SK-N-MC (cell line): ENCODE data around the gene MARCHF7.

Experiments
- DNase-seq: peaks from one replicate; pipeline ENCODE4 v3.0.0-alpha.2; 2011; ENCODE audit warnings: low read depth, low spot score
- H3K27ac ChIP-seq: fragments of 200-600 bp; sonication (generic); 2 replicates; pipeline ENCODE4 v1.5.1; 2016; ENCODE audit warnings: mixed run types
- H3K36me3 ChIP-seq: fragments of 200-600 bp; sonication (generic); 2 replicates; pipeline ENCODE4 v1.6.1; 2017; ENCODE audit warnings: antibody characterized with exemption, low read length, mixed read lengths; ENCODE audit not compliant: insufficient read depth
- H3K4me3 ChIP-seq: fragments of 200-600 bp; sonication (generic); 2 replicates; pipeline ENCODE4 v1.5.1; 2016
- H3K9ac ChIP-seq: fragments of 200-600 bp; sonication (generic); 2 replicates; pipeline ENCODE4 v1.8.0; 2017; ENCODE audit warnings: mixed run types, mixed read lengths; ENCODE audit not compliant: insufficient read length
- H3K9me3 ChIP-seq: fragments of 200-600 bp; sonication (generic); 2 replicates; pipeline ENCODE4 v1.6.1; 2017; ENCODE audit warnings: low read depth, mild to moderate bottlenecking, antibody characterized with exemption, low read length, moderate library complexity, mixed read lengths
- EZH2 ChIP-seq: fragments of 200-600 bp; sonication (generic); IDR thresholded peaks from one replicate; pipeline ENCODE4 v1.6.1; 2017; ENCODE audit warnings: antibody characterized with exemption
- FOXP2 ChIP-seq: optimal IDR thresholded peaks from 2 replicates; pipeline ENCODE3; 2011; ENCODE audit warnings: mild to moderate bottlenecking, moderate library complexity; ENCODE audit not compliant: insufficient read depth; ENCODE audit errors: extremely low read length, control extremely low read depth
- POLR2AphosphoS5 ChIP-seq: IDR thresholded peaks from 2 replicates; pipeline ENCODE4 v1.6.1; 2012; ENCODE audit warnings: mild to moderate bottlenecking, low read depth, low read length, borderline replicate concordance

Gene MARCHF7

GRCh38 chr2:159750873-159751272 lies 38.6 kb downstream of the MARCHF7 start:
- H3K36me3 ChIP-seq, result peaks cover 95% of the 10 kb centered on the region
- no peak overlapping the region for H3K9ac ChIP-seq
- TF ChIP-seq FOXP2 (no peak), POLR2AphosphoS5 (no peak), EZH2 (no peak)
- no peak overlapping the region for H3K27ac ChIP-seq
- no peaks in the 10 kb centered on the region for H3K9me3 ChIP-seq
- H3K4me3 ChIP-seq, result no peak overlapping the region
- DNase-seq, result no peak

- TF ChIP-seq POLR2AphosphoS5 (no peak), EZH2 (no peak), FOXP2 (no peak)
- Histone ChIP-seq H3K9ac (no peak overlapping the region), H3K36me3 (peaks cover 94% of the 10 kb centered on the region), H3K9me3 (no peaks in the 10 kb centered on the region), H3K27ac (no peak overlapping the region), H3K4me3 (no peak overlapping the region)
- DNase-seq, result no peak
These were observed 41.5 kb downstream of the MARCHF7 start for GRCh38 chr2:159753797-159754196.

- Histone ChIP-seq H3K36me3 (peaks cover 94% of the 10 kb centered on the region), H3K9me3 (no peaks in the 10 kb centered on the region), H3K4me3 (no peak overlapping the region), H3K27ac (no peak overlapping the region), H3K9ac (no peak overlapping the region)
- no peak for DNase-seq
- no peak for TF ChIP-seq FOXP2
- no peak for TF ChIP-seq POLR2AphosphoS5
- TF ChIP-seq EZH2, result no peak
These were observed 42.7 kb downstream of the MARCHF7 start for GRCh38 chr2:159755014-159755413.

GRCh38 chr2:159755788-159756187 lies 43.5 kb downstream of the MARCHF7 start:
- H3K36me3 ChIP-seq, result peaks cover 99% of the 10 kb centered on the region
- H3K4me3 ChIP-seq, result no peak overlapping the region
- TF ChIP-seq POLR2AphosphoS5 (no peak), FOXP2 (no peak), EZH2 (no peak)
- H3K9me3 ChIP-seq, result no peaks in the 10 kb centered on the region
- H3K27ac ChIP-seq, result no peak overlapping the region
- no peak for DNase-seq
- H3K9ac ChIP-seq, result no peak overlapping the region

- Histone ChIP-seq H3K27ac (no peak overlapping the region), H3K4me3 (no peak overlapping the region), H3K9ac (no peak overlapping the region), H3K36me3 (peaks cover 96% of the 10 kb centered on the region), H3K9me3 (no peaks in the 10 kb centered on the region)
- TF ChIP-seq FOXP2 (no peak), EZH2 (no peak), POLR2AphosphoS5 (no peak)
- DNase-seq, result no peak
These were observed 45.9 kb downstream of the MARCHF7 start for GRCh38 chr2:159758239-159758638.

GRCh38 chr2:159758686-159759085 lies 46.4 kb downstream of the MARCHF7 start:
- DNase-seq, result no peak
- TF ChIP-seq POLR2AphosphoS5, result no peak
- no peak for TF ChIP-seq FOXP2
- TF ChIP-seq EZH2, result no peak
- Histone ChIP-seq H3K27ac (no peak overlapping the region), H3K4me3 (no peak overlapping the region), H3K9ac (no peak overlapping the region), H3K36me3 (peaks cover 96% of the 10 kb centered on the region), H3K9me3 (no peaks in the 10 kb centered on the region)

GRCh38 chr2:159759577-159759976 lies 47.3 kb downstream of the MARCHF7 start:
- no peak for DNase-seq
- peaks cover 94% of the 10 kb centered on the region for H3K36me3 ChIP-seq
- no peak for TF ChIP-seq EZH2
- no peak for TF ChIP-seq FOXP2
- no peak for TF ChIP-seq POLR2AphosphoS5
- no peak overlapping the region for H3K27ac ChIP-seq
- H3K4me3 ChIP-seq, result no peak overlapping the region
- no peaks in the 10 kb centered on the region for H3K9me3 ChIP-seq
- no peak overlapping the region for H3K9ac ChIP-seq

- Histone ChIP-seq H3K4me3 (no peak overlapping the region), H3K36me3 (peaks cover 94% of the 10 kb centered on the region), H3K27ac (no peak overlapping the region), H3K9me3 (no peaks in the 10 kb centered on the region), H3K9ac (no peak overlapping the region)
- TF ChIP-seq EZH2 (no peak), POLR2AphosphoS5 (no peak), FOXP2 (no peak)
- DNase-seq, result no peak
These were observed 48.0 kb downstream of the MARCHF7 start for GRCh38 chr2:159760326-159760725.

- Histone ChIP-seq H3K36me3 (peaks cover 95% of the 10 kb centered on the region), H3K9ac (no peak overlapping the region), H3K27ac (no peak overlapping the region), H3K4me3 (no peak overlapping the region), H3K9me3 (no peaks in the 10 kb centered on the region)
- no peak for DNase-seq
- TF ChIP-seq FOXP2 (no peak), EZH2 (no peak), POLR2AphosphoS5 (no peak)
These were observed 49.8 kb downstream of the MARCHF7 start for GRCh38 chr2:159762075-159762474.
